ENCODE data around the gene LRP1. TPM values are rescaled to one million over a fixed set of nuclear protein-coding genes. Genes with fewer than 3 reads are reported as not detected.

LRP1 gene
- total and polyA plus RNA-seq, 4 donors = 87.5 to 375 (median 139) TPM

- H3K9me3 ChIP-seq (ENCODE audit: control insufficient read depth in 4 of 4, low read length in 3 of 4) = no peaks in the 10 kb centered on the region
- no peaks in the 10 kb centered on the region for H3K27me3 ChIP-seq (ENCODE audit: control insufficient read depth in 4 of 4, insufficient read depth in 4 of 4, low read length in 3 of 4)
- H3K27ac ChIP-seq (ENCODE audit: low read depth in 1 of 2, low read length in 2 of 2) = peak overlapping the region; percentile 80 to 90
- H3K9ac ChIP-seq (ENCODE audit: low read depth in 1 of 2, low read length in 2 of 2) = no peak overlapping the region
- TF ChIP-seq HNF4A (conservative IDR thresholded peaks at IDR 0.05) (peak in 1 of 2 donors; percentile 5), REST (IDR thresholded peaks at IDR 0.05) (no peak)
- H3K4me1 ChIP-seq (ENCODE audit: control insufficient read depth in 4 of 4, insufficient read depth in 4 of 4, low read length in 3 of 4) = peaks cover 7 to 53% (median 42%) of the 10 kb centered on the region in 4 donors
- DNase-seq (ENCODE audit: low spot score) = no peak
- no peak overlapping the region for H3K4me3 ChIP-seq (ENCODE audit: low read depth in 1 of 3, low read length in 3 of 3)
- peaks cover 0 to 28% (median 7%) of the 10 kb centered on the region in 4 donors for H3K36me3 ChIP-seq (ENCODE audit: control insufficient read depth in 4 of 4, insufficient read depth in 3 of 4, low read depth in 1 of 4, low read length in 3 of 4)
- 58% methylated on average over 2 of the region's 2 CpGs for WGBS
Observed at GRCh38 chr12:57261428-57261865, 133.2 kb downstream of the LRP1 start.

- TF ChIP-seq GABPA (IDR thresholded peaks at IDR 0.05 in 1 of 2, conservative IDR thresholded peaks at IDR 0.05 in 1 of 2) = no peak
- TF ChIP-seq RAD21 (IDR thresholded peaks at IDR 0.05) = no peak
- no peak for TF ChIP-seq YY1 (IDR thresholded peaks at IDR 0.05)
- TF ChIP-seq SP1 (IDR thresholded peaks at IDR 0.05) = no peak
- TF ChIP-seq REST (IDR thresholded peaks at IDR 0.05) = no peak
- no peak for TF ChIP-seq RXRA (IDR thresholded peaks at IDR 0.05)
- TF ChIP-seq ZBTB33 (IDR thresholded peaks at IDR 0.05) = no peak
- TF ChIP-seq TAF1 (conservative IDR thresholded peaks at IDR 0.05) = no peak
- no peak for TF ChIP-seq FOXA2 (IDR thresholded peaks at IDR 0.05)
- TF ChIP-seq HNF4G (IDR thresholded peaks at IDR 0.05) = no peak
- TF ChIP-seq FOXA1 (IDR thresholded peaks at IDR 0.05) = no peak
- no peak for DNase-seq (ENCODE audit: low spot score)
- Histone ChIP-seq H3K4me3 (ENCODE audit: low read depth in 1 of 3, low read length in 3 of 3) (no peak overlapping the region), H3K9me3 (ENCODE audit: control insufficient read depth in 4 of 4, low read length in 3 of 4) (no peaks in the 10 kb centered on the region), H3K27ac (ENCODE audit: low read depth in 1 of 2, low read length in 2 of 2) (peak overlapping the region; percentile 55 to 90), H3K9ac (ENCODE audit: low read depth in 1 of 2, low read length in 2 of 2) (no peak overlapping the region), H3K4me1 (ENCODE audit: control insufficient read depth in 4 of 4, insufficient read depth in 4 of 4, low read length in 3 of 4) (peaks cover 7 to 53% (median 42%) of the 10 kb centered on the region in 4 donors), H3K27me3 (ENCODE audit: control insufficient read depth in 4 of 4, insufficient read depth in 4 of 4, low read length in 3 of 4) (no peaks in the 10 kb centered on the region), H3K36me3 (ENCODE audit: control insufficient read depth in 4 of 4, insufficient read depth in 3 of 4, low read depth in 1 of 4, low read length in 3 of 4) (peaks cover 0 to 28% (median 12%) of the 10 kb centered on the region in 4 donors)
- 87% methylated on average over 3 of the region's 3 CpGs for WGBS
Observed at GRCh38 chr12:57262126-57262822, 134.0 kb downstream of the LRP1 start.

Small RNA genes lying within 50 kb of the gene (small RNA-seq; reads per million reads assigned to genes)
- 0.20 reads per million for gene MIR1228

Other genes starting within 250 kb of the LRP1 start
- gene SDR9C7, start 194.1 kb upstream of the LRP1 start, total RNA-seq = not detected
- gene SDR9C7, start 194.1 kb upstream of the LRP1 start, polyA plus RNA-seq = not detected
- gene RDH16, start 170.9 kb upstream of the LRP1 start, total RNA-seq = 100 to 1,000 TPM in 1 of 2 donors, 10 to 100 TPM in 1; 12.9 to 382 TPM
- 100 to 1,000 TPM; 187 to 251 TPM for gene RDH16, start 170.9 kb upstream of the LRP1 start, polyA plus RNA-seq
- 1 to 10 TPM; 3.6 to 9.9 TPM for gene ZBTB39, start 121.9 kb upstream of the LRP1 start, total RNA-seq
- 1 to 10 TPM; 1.8 to 2.5 TPM for gene ZBTB39, start 121.9 kb upstream of the LRP1 start, polyA plus RNA-seq
- not detected for gene TAC3, start 112.0 kb upstream of the LRP1 start, total RNA-seq
- gene TAC3, start 112.0 kb upstream of the LRP1 start, polyA plus RNA-seq = not detected
- under 1 TPM; 0.08 to 0.28 TPM for gene MYO1A, start 78.4 kb upstream of the LRP1 start, total RNA-seq
- gene MYO1A, start 78.4 kb upstream of the LRP1 start, polyA plus RNA-seq = under 1 TPM in 1 of 2 donors, not detected in 1; 0.03 TPM
- 10 to 100 TPM in 1 of 2 donors, 1 to 10 TPM in 1; 3.8 to 10.9 TPM for gene NEMP1, start 49.7 kb upstream of the LRP1 start, total RNA-seq
- 1 to 10 TPM; 1.4 to 2.5 TPM for gene NEMP1, start 49.7 kb upstream of the LRP1 start, polyA plus RNA-seq
- gene NAB2, start 39.4 kb upstream of the LRP1 start, total RNA-seq = 1 to 10 TPM; 3.9 to 10.0 TPM
- gene NAB2, start 39.4 kb upstream of the LRP1 start, polyA plus RNA-seq = 1 to 10 TPM; 1.9 to 8.6 TPM
- gene STAT6, start 17.1 kb upstream of the LRP1 start, total RNA-seq = 10 to 100 TPM; 27.4 to 54.0 TPM
- gene STAT6, start 17.1 kb upstream of the LRP1 start, polyA plus RNA-seq = 10 to 100 TPM; 33.2 to 57.4 TPM
- not detected for gene LRP1-AS, start 19.1 kb downstream of the LRP1 start, total RNA-seq
- not detected for gene LRP1-AS, start 19.1 kb downstream of the LRP1 start, polyA plus RNA-seq
- not detected for gene NXPH4, start 88.3 kb downstream of the LRP1 start, total RNA-seq
- under 1 TPM in 1 of 2 donors, not detected in 1; 0.15 TPM for gene NXPH4, start 88.3 kb downstream of the LRP1 start, polyA plus RNA-seq
- 100 to 1,000 TPM in 1 of 2 donors, 10 to 100 TPM in 1; 66.7 to 236 TPM for gene SHMT2, start 101.2 kb downstream of the LRP1 start, total RNA-seq
- gene SHMT2, start 101.2 kb downstream of the LRP1 start, polyA plus RNA-seq = 100 to 1,000 TPM; 121 to 276 TPM
- gene STAC3, start 122.7 kb downstream of the LRP1 start, total RNA-seq = 1 to 10 TPM in 1 of 2 donors, under 1 TPM in 1; 0.84 to 1.1 TPM
- gene STAC3, start 122.7 kb downstream of the LRP1 start, polyA plus RNA-seq = 1 to 10 TPM in 1 of 2 donors, under 1 TPM in 1; 0.19 to 1.3 TPM